ENCODE measurements around the gene GOLPH3.

GRCh38 chr5:32210151-32210550, 36.0 kb upstream of the GOLPH3 start:
- TF ChIP-seq, protein P1, sequence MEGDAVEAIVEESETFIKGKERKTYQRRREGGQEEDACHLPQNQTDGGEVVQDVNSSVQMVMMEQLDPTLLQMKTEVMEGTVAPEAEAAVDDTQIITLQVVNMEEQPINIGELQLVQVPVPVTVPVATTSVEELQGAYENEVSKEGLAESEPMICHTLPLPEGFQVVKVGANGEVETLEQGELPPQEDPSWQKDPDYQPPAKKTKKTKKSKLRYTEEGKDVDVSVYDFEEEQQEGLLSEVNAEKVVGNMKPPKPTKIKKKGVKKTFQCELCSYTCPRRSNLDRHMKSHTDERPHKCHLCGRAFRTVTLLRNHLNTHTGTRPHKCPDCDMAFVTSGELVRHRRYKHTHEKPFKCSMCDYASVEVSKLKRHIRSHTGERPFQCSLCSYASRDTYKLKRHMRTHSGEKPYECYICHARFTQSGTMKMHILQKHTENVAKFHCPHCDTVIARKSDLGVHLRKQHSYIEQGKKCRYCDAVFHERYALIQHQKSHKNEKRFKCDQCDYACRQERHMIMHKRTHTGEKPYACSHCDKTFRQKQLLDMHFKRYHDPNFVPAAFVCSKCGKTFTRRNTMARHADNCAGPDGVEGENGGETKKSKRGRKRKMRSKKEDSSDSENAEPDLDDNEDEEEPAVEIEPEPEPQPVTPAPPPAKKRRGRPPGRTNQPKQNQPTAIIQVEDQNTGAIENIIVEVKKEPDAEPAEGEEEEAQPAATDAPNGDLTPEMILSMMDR (conservative IDR thresholded peaks at IDR 0.05 in 1 of 2, IDR thresholded peaks at IDR 0.05 in 1 of 2; ENCODE audit: extremely low read depth in 1 of 2, insufficient read depth in 1 of 2, low read depth in 1 of 2, low read length in 2 of 2): no peak
- TF ChIP-seq EZH2 (IDR thresholded peaks at IDR 0.05; ENCODE audit: borderline replicate concordance, low read length): no peak

All from mammary epithelial cell (primary cell).